Breast epithelium (tissue), 3 donors: ENCODE measurements around the gene ASB9.

Experiments
- POLR2A ChIP-seq: fragments of 450-650 bp; IDR thresholded peaks from one replicate; pipeline ENCODE4 v1.6.1; 2016; ENCODE audit warnings: antibody characterized with exemption, mild to moderate bottlenecking, moderate library complexity
- TF ChIP-seq, protein P1 (sequence below), 3 donors: fragments of 450-650 bp; IDR thresholded peaks; one replicate each; pipeline ENCODE4 v1.5.1; 2016 to 2017; ENCODE audit warnings: antibody characterized with exemption in 3 of 3, mild to moderate bottlenecking in 3 of 3, moderate library complexity in 3 of 3

DNA sequence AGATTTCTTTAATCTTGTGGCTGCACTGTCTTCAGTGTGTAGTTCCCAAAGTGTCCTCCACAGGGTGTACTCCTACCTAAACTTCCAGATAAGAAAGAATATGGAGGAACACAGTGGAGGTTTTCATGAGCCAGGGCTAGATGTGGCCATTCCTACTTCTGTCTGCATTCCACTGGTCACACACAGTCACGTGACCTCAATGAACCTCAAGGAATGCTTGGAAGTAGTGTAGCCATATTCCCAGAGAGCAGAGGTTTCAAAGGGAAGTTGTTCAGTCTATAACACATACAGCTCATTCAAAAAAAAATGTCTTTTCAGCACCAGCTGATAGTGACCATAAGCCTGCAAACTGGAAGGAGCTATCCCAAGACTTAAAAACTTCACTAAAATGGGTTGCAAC, 53.6 kb downstream of the ASB9 start:
- TF ChIP-seq, protein P1, sequence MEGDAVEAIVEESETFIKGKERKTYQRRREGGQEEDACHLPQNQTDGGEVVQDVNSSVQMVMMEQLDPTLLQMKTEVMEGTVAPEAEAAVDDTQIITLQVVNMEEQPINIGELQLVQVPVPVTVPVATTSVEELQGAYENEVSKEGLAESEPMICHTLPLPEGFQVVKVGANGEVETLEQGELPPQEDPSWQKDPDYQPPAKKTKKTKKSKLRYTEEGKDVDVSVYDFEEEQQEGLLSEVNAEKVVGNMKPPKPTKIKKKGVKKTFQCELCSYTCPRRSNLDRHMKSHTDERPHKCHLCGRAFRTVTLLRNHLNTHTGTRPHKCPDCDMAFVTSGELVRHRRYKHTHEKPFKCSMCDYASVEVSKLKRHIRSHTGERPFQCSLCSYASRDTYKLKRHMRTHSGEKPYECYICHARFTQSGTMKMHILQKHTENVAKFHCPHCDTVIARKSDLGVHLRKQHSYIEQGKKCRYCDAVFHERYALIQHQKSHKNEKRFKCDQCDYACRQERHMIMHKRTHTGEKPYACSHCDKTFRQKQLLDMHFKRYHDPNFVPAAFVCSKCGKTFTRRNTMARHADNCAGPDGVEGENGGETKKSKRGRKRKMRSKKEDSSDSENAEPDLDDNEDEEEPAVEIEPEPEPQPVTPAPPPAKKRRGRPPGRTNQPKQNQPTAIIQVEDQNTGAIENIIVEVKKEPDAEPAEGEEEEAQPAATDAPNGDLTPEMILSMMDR (IDR thresholded peaks at IDR 0.05), result no peak
- TF ChIP-seq POLR2A, result no peak
